Mucosa of descending colon (tissue), 3 donors: ENCODE results near the gene SH3PXD2A. TPM values are rescaled to one million over a fixed set of nuclear protein-coding genes. Genes with fewer than 3 reads are reported as not detected.
A peak's percentile ranks its signal among the peaks of the same experiment; 100 is the strongest.

Source experiments
- ATAC-seq: fragments of 200-7000 bp; cut with Tn5 transposase; one replicate; pipeline ENCODE4 v1.9.1; 2020; ENCODE audit warnings: mild to moderate bottlenecking, moderate library complexity
- DNase-seq, 3 donors: peaks; one replicate each; pipeline ENCODE4 v3.0.0-alpha.2; 2020
- H3K36me3 ChIP-seq: fragments of 200-600 bp; one replicate; pipeline ENCODE4 v1.8.0; 2021; ENCODE audit warnings: low read depth, mild to moderate bottlenecking
- H3K4me1 ChIP-seq: fragments of 200-600 bp; one replicate; pipeline ENCODE4 v1.8.0; 2021; ENCODE audit warnings: low read depth, mild to moderate bottlenecking
- H3K4me3 ChIP-seq: fragments of 200-600 bp; one replicate; pipeline ENCODE4 v1.8.0; 2021; ENCODE audit warnings: mild to moderate bottlenecking
- H3K9me3 ChIP-seq: fragments of 200-600 bp; one replicate; pipeline ENCODE4 v1.8.0; 2021; ENCODE audit warnings: mild to moderate bottlenecking
- CTCF ChIP-seq: fragments of 200-600 bp; IDR thresholded peaks from one replicate; pipeline ENCODE4 v1.8.0; 2022; ENCODE audit warnings: antibody characterized with exemption, mild to moderate bottlenecking
- intact Hi-C, 2 donors: fragments of 100-400 bp; cut with DNase I in 1 of 2; cut with micrococcal nuclease in 1 of 2; formaldehyde crosslinking; loops; one replicate each; pipeline versions ENCODE4 v1.11.0 to v1.11.1; 2022; cut with DNase I, micrococcal nuclease
- total RNA-seq, 3 donors: library from RNA; stranded (reverse); fragmentation: NEBNext Ultra II Directional in 2 of 3; extraction: Animal tissue kit (Norgen Biotek cat#: 25700) in 2 of 3; gene quantifications; one replicate each; pipeline versions ENCODE4 v1.2.1 to v1.2.4, GENCODE V29; 2021 to 2023
- donor health status: DM: no; HTN: no; CAD: no; lungs with moderate emphysema.
- donor health status: DM: no; HTN: no; CAD: no.
- donor health status: DM: no; HTN: yes; CAD: no.

Gene SH3PXD2A
- total RNA-seq, 3 donors from 2014 or later = 46.1 to 91.4 (median 60.6) TPM

GRCh38 chr10:103806395-103807187, 48.8 kb downstream of the SH3PXD2A start:
- intact Hi-C loops = no loop called here
- ATAC-seq = no peak
- no peak for TF ChIP-seq CTCF
- Histone ChIP-seq H3K9me3 (no peaks in the 10 kb centered on the region), H3K4me1 (peaks cover 36% of the 10 kb centered on the region), H3K36me3 (no peaks in the 10 kb centered on the region), H3K4me3 (no peak overlapping the region)
- no peak for DNase-seq

DNA sequence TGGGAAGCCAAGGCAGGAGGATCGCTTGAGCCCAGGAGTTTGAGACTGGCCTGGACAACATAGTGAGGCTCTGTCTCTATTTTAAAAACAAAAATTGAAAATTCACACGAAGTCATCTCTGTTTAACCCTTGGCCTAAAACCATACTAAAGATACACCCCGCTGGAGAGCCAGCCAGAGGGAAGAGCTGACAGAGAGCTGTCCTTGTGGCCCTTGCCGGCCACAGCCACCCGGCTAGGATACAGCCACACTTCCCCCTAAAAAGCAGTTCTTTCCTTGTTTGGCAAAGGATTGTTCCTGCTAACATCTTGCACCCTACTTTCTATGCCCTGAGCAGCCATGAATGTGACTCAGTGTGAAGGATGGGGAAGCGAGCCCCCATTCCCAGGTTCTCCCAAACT, 49.6 kb downstream of the SH3PXD2A start:
- DNase-seq (no peak), ATAC-seq (no peak)
- Histone ChIP-seq H3K4me3 (no peak overlapping the region), H3K36me3 (no peaks in the 10 kb centered on the region), H3K9me3 (no peaks in the 10 kb centered on the region), H3K4me1 (peaks cover 36% of the 10 kb centered on the region)
- no peak for TF ChIP-seq CTCF
- intact Hi-C loops = no loop called here

DNA sequence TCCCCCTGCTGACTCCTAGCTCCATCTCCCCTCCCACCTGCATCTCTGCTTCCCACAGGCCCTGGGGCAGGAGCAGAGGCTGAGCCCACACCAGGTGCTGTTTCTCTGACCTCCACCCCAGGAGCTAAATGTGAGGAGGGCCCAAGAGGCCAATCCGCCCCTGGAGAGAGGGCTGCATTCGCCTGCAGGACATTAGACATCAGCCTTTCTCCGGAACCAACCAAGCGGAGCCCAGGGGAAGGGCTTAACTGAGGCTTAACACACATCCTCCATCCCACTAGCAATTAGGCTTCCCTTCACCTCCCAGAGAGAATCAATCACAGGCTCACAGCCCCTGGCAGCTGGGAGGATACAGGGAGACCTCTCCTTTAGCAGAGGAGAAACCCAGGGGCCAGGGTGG, 50.5 kb downstream of the SH3PXD2A start:
- TF ChIP-seq CTCF = no peak
- intact Hi-C loops = no loop called here
- no peak for DNase-seq
- Histone ChIP-seq H3K4me3 (no peak overlapping the region), H3K36me3 (no peaks in the 10 kb centered on the region), H3K4me1 (peaks cover 40% of the 10 kb centered on the region), H3K9me3 (no peaks in the 10 kb centered on the region)
- ATAC-seq = no peak

GRCh38 chr10:103803941-103804340, 51.4 kb downstream of the SH3PXD2A start:
- DNase-seq = no peak
- intact Hi-C loops = no loop called here

DNA sequence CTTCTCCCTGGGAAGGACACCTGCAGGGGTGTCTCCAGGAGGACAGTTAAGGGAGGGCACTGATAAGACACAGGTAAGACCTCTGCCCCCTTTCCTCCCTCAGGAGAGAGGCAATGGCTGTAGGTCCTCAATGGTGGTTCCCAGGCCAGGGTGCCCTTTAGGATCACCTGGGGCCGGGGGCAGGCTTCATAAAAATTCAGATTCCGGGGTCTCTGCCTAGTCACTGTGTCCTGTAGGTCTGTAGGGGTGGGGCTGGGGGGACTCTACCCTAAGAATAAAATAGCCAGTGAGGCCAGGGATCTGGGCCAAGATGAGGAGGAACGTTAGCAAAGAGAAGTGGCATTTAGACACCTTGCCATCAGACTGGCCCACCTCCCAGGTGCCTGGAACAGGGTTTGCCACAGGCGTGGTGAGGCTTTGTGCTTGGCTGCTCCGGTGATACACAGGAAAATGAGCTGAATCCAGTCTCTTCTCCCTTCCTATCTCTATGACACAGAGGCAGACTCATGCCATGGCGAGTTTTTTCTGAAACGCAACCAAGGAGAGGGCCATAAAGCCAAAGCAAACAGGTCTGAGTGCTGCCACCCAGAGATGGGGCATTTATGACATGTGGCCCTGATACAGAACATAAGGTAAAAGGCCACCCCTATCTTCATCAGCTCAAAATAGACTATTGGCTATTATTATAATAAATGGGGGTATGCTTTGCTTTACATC, 52.6 kb downstream of the SH3PXD2A start:
- H3K36me3 ChIP-seq = no peaks in the 10 kb centered on the region
- DNase-seq (peak in 2 of 3 donors; percentile 56 to 69), ATAC-seq (peak; percentile 77)
- no peak overlapping the region for H3K4me3 ChIP-seq
- H3K4me1 ChIP-seq = peaks cover 40% of the 10 kb centered on the region
- intact Hi-C loops = no loop called here
- no peak for TF ChIP-seq CTCF
- H3K9me3 ChIP-seq = no peaks in the 10 kb centered on the region

More at GRCh38 chr10:103803941-103804340, 51.4 kb downstream of the SH3PXD2A start:
- Histone ChIP-seq H3K36me3 (no peaks in the 10 kb centered on the region), H3K9me3 (no peaks in the 10 kb centered on the region), H3K4me3 (no peak overlapping the region), H3K4me1 (peaks cover 40% of the 10 kb centered on the region)
- ATAC-seq = peak; percentile 48
- TF ChIP-seq CTCF = no peak
